HL-60 (cell line): ENCODE data around the gene PCBP4.

Experiments
- DNase-seq, 2 experiments: peaks; one replicate each; pipeline ENCODE4 v3.0.0-alpha.2; 2010 to 2020; ENCODE audit warnings: low read depth in 1 of 2, low spot score in 1 of 2
- H3K27ac ChIP-seq: fragments of 250-450 bp; sonication (Bioruptor Pico); replicated peaks from 2 replicates; pipeline ENCODE4 v1.5.1; 2020; ENCODE audit warnings: mild to moderate bottlenecking, moderate library complexity
- H3K27me3 ChIP-seq: fragments of 250-450 bp; sonication (Bioruptor Pico); 2 replicates; pipeline ENCODE4 v1.5.1; 2021; ENCODE audit warnings: mild to moderate bottlenecking, moderate library complexity; ENCODE audit not compliant: insufficient read depth, poor library complexity, severe bottlenecking
- H3K4me3 ChIP-seq: replicated peaks from 2 replicates; pipeline ENCODE4 v1.5.1; 2011; ENCODE audit warnings: mild to moderate bottlenecking, control low read depth, low read length; ENCODE audit not compliant: insufficient read depth
- CTCF ChIP-seq: IDR thresholded peaks from one replicate; pipeline ENCODE4 v1.5.1; 2011; ENCODE audit warnings: low read length, control low read depth, inconsistent platforms; ENCODE audit not compliant: insufficient read depth
- GABPA ChIP-seq: IDR thresholded peaks from 2 replicates; pipeline ENCODE4 v1.6.1; 2012; ENCODE audit warnings: low read depth
- POLR2AphosphoS5 ChIP-seq: IDR thresholded peaks from 2 replicates; pipeline ENCODE4 v1.6.1; 2012; ENCODE audit warnings: low read depth
- REST ChIP-seq: IDR thresholded peaks from 2 replicates; pipeline ENCODE4 v1.6.1; 2012; ENCODE audit warnings: low read depth; ENCODE audit not compliant: insufficient replicate concordance
- SPI1 ChIP-seq: IDR thresholded peaks from 2 replicates; pipeline ENCODE4 v1.6.1; 2012; ENCODE audit warnings: low read depth, mild to moderate bottlenecking, borderline replicate concordance

PCBP4 gene

GRCh38 chr3:51964521-51964920 lies 2.7 kb downstream of the PCBP4 start:
- Histone ChIP-seq H3K4me3 (no peak overlapping the region), H3K27ac (no peak overlapping the region), H3K27me3 (peaks cover 24% of the 10 kb centered on the region)
- TF ChIP-seq SPI1 (no peak), POLR2AphosphoS5 (no peak), GABPA (no peak), CTCF (no peak), REST (no peak)
- no peak for DNase-seq

GRCh38 chr3:51963951-51964451 lies 3.3 kb downstream of the PCBP4 start:
- TF ChIP-seq GABPA = no peak
- no peak for TF ChIP-seq CTCF
- no peak for TF ChIP-seq SPI1
- no peak for TF ChIP-seq REST
- DNase-seq = no peak
- Histone ChIP-seq H3K27ac (no peak overlapping the region), H3K4me3 (no peak overlapping the region), H3K27me3 (peaks cover 24% of the 10 kb centered on the region)

- no peak overlapping the region for H3K4me3 ChIP-seq
- no peak for DNase-seq
- TF ChIP-seq POLR2AphosphoS5 (no peak), CTCF (no peak), REST (no peak), SPI1 (no peak), GABPA (no peak)
- H3K27ac ChIP-seq = no peak overlapping the region
- H3K27me3 ChIP-seq = peaks cover 23% of the 10 kb centered on the region
These were observed 4.3 kb downstream of the PCBP4 start for GRCh38 chr3:51962854-51963530.
